Trophoblast cell (in vitro differentiated cells and primary cell): ENCODE data around the gene KAT6B.

Source experiments
- DNase-seq, 2 donors: peaks; one replicate each; pipeline ENCODE4 v3.0.0-alpha.2; 2016
- H2AFZ ChIP-seq: 2 replicates; pipeline ENCODE4 v1.6.1; 2013; ENCODE audit warnings: low read length, moderate library complexity, mild to moderate bottlenecking; ENCODE audit not compliant: insufficient read depth, poor library complexity
- H2AK5ac ChIP-seq: 2 replicates; pipeline ENCODE4 v1.6.1; 2013; ENCODE audit warnings: mild to moderate bottlenecking, low read length
- H2BK120ac ChIP-seq: 2 replicates; pipeline ENCODE4 v1.6.1; 2013; ENCODE audit warnings: low read length, mild to moderate bottlenecking, moderate library complexity; ENCODE audit not compliant: insufficient read depth, poor library complexity
- H2BK12ac ChIP-seq: 2 replicates; pipeline ENCODE4 v1.6.1; 2013; ENCODE audit warnings: mild to moderate bottlenecking, low read length, moderate library complexity
- H2BK5ac ChIP-seq: 2 replicates; pipeline ENCODE4 v1.6.1; 2013; ENCODE audit warnings: low read length, low read depth, moderate library complexity, mild to moderate bottlenecking; ENCODE audit not compliant: poor library complexity
- H3K14ac ChIP-seq: 2 replicates; pipeline ENCODE4 v1.6.1; 2013; ENCODE audit warnings: mild to moderate bottlenecking, low read length
- H3K18ac ChIP-seq: 2 replicates; pipeline ENCODE4 v1.6.1; 2013; ENCODE audit warnings: mild to moderate bottlenecking, low read length
- H3K23ac ChIP-seq: 2 replicates; pipeline ENCODE4 v1.6.1; 2013; ENCODE audit warnings: low read length
- H3K27ac ChIP-seq: 2 replicates; pipeline ENCODE4 v1.5.1; 2013; ENCODE audit warnings: low read depth, mild to moderate bottlenecking, inconsistent platforms, low read length, moderate library complexity
- H3K27me3 ChIP-seq: 2 replicates; pipeline ENCODE4 v1.6.1; 2013; ENCODE audit warnings: inconsistent platforms, mild to moderate bottlenecking, low read length, moderate library complexity; ENCODE audit not compliant: insufficient read depth
- H3K36me3 ChIP-seq, 2 experiments: 1 replicate in 1 of 2; 2 replicates in 1 of 2; pipeline ENCODE4 v1.6.1; 2013; ENCODE audit warnings: low read length in 2 of 2, mild to moderate bottlenecking in 2 of 2, moderate library complexity in 1 of 2; ENCODE audit not compliant: insufficient read depth in 2 of 2, control insufficient read depth in 1 of 2
- H3K4ac ChIP-seq: 2 replicates; pipeline ENCODE4 v1.6.1; 2013; ENCODE audit warnings: low read depth, mild to moderate bottlenecking, low read length, moderate library complexity
- H3K4me1 ChIP-seq, 2 experiments: 1 replicate in 1 of 2; 2 replicates in 1 of 2; pipeline ENCODE4 v1.6.1; 2013; ENCODE audit warnings: low read length in 2 of 2, mild to moderate bottlenecking in 2 of 2, moderate library complexity in 1 of 2; ENCODE audit not compliant: insufficient read depth in 2 of 2, control insufficient read depth in 1 of 2
- H3K4me2 ChIP-seq: 2 replicates; pipeline ENCODE4 v1.6.1; 2013; ENCODE audit warnings: inconsistent platforms, mild to moderate bottlenecking, low read length, moderate library complexity
- H3K4me3 ChIP-seq: 2 replicates; pipeline ENCODE4 v1.5.1; 2013; ENCODE audit warnings: mild to moderate bottlenecking, low read depth, low read length, inconsistent platforms
- H3K79me1 ChIP-seq: one replicate; pipeline ENCODE4 v1.6.1; 2013; ENCODE audit warnings: low read length
- H3K79me2 ChIP-seq: 2 replicates; pipeline ENCODE4 v1.6.1; 2013; ENCODE audit warnings: low read length, mild to moderate bottlenecking; ENCODE audit not compliant: control insufficient read depth, insufficient read depth, poor library complexity
- H3K9ac ChIP-seq: 2 replicates; pipeline ENCODE4 v1.6.1; 2013; ENCODE audit warnings: mild to moderate bottlenecking, low read length
- H3K9me3 ChIP-seq: 2 replicates; pipeline ENCODE4 v1.6.1; 2013; ENCODE audit warnings: low read depth, mild to moderate bottlenecking, control low read depth, inconsistent platforms, low read length; ENCODE audit not compliant: insufficient read depth
- H4K12ac ChIP-seq: 2 replicates; pipeline ENCODE4 v1.6.1; 2013; ENCODE audit warnings: low read depth, mild to moderate bottlenecking, low read length, moderate library complexity
- H4K8ac ChIP-seq: 2 replicates; pipeline ENCODE4 v1.6.1; 2013; ENCODE audit warnings: low read depth, mild to moderate bottlenecking, low read length, moderate library complexity
- H4K91ac ChIP-seq: one replicate; pipeline ENCODE4 v1.6.1; 2013; ENCODE audit warnings: low read depth, mild to moderate bottlenecking, low read length, moderate library complexity
- WGBS: extraction: QIAGEN DNeasy Blood & Tissue Kit; methylation state at CpG from one replicate; pipeline ENCODE4 v1.1.7; 2013; ENCODE audit warnings: missing lambda C conversion rate; ENCODE audit not compliant: insufficient read length, insufficient coverage; ENCODE audit errors: extremely low coverage; 5-methylcytosine and 5-hydroxymethylcytosine counted together

The KAT6B gene

DNA sequence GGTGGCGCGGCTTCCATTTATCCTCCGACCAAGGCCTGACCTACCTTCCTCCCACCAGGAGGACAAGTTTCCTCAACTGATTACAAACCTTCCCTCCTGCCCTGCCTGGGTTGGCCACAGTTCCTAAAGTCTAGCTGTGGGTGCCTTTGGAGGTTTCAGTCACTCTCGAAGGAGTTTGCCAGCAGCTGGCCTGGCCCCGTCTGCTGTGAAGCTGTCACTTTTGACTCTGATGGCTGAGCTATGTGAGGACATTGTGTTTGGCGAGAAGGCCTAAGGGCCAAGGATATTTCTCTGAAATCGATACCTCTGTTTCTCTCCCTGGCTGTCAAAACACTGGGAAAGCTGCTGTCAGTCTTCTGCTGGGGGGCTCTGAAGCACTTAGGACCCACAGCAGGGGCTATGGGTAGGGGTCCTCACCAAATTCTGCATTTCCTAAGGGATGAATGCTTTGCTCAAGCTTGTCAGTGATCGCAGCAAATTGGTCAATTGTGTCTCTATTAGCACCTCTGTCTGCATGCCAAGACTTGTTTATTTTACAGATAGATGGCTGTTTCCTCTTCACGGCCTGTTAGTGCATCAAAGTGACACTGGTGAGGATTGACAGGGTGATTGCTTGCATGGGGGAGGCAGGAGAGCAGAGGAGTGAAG, 253.2 kb downstream of the KAT6B start:
- no peaks in the 10 kb centered on the region for H3K27me3 ChIP-seq
- DNase-seq, result no peak
- H4K8ac ChIP-seq, result no peak overlapping the region
- H3K18ac ChIP-seq, result no peak overlapping the region
- H3K9ac ChIP-seq, result no peak overlapping the region
- peaks cover 1% of the 10 kb centered on the region for H3K9me3 ChIP-seq
- H3K79me1 ChIP-seq, result no peaks in the 10 kb centered on the region
- H4K12ac ChIP-seq, result no peak overlapping the region
- H2AFZ ChIP-seq, result no peak overlapping the region
- no peak overlapping the region for H3K23ac ChIP-seq
- no peaks in the 10 kb centered on the region for H3K36me3 ChIP-seq
- no peaks in the 10 kb centered on the region for H3K4me1 ChIP-seq
- no CpG with 5 or more reads among the region's 9 CpGs for WGBS
- H3K79me2 ChIP-seq, result no peaks in the 10 kb centered on the region
- H3K27ac ChIP-seq, result no peak overlapping the region
- H4K91ac ChIP-seq, result no peak overlapping the region
- no peak overlapping the region for H2BK5ac ChIP-seq
- H2AK5ac ChIP-seq, result no peak overlapping the region
- no peak overlapping the region for H3K4me3 ChIP-seq
- no peak overlapping the region for H3K14ac ChIP-seq
- H3K4me2 ChIP-seq, result no peak overlapping the region
- H2BK120ac ChIP-seq, result no peak overlapping the region
- no peak overlapping the region for H2BK12ac ChIP-seq
- H3K4ac ChIP-seq, result no peak overlapping the region

DNA sequence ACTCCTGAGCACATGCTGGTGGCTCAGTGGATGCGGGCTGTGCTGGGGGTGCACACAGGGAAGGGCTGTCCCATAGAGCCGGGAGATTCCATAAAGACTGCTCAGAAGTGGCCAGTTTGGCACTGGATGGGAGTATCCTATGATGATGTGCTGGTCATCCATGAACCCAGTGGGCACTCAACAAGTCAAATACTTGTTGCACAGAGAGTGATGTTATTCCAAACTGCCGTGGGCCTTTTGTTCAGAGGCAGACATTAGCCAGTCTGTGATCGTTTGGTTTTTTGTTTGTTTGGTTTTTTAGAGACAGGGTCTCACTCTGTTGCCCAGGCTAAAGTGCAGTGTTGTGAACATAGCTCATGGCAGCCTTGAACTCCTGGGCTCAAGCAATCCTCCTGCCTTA, 254.2 kb downstream of the KAT6B start:
- H3K27ac ChIP-seq, result no peak overlapping the region
- no peak overlapping the region for H3K14ac ChIP-seq
- no peak overlapping the region for H3K18ac ChIP-seq
- no peak overlapping the region for H4K12ac ChIP-seq
- H3K79me2 ChIP-seq, result no peaks in the 10 kb centered on the region
- H3K27me3 ChIP-seq, result no peaks in the 10 kb centered on the region
- no peaks in the 10 kb centered on the region for H3K4me1 ChIP-seq
- peaks cover 1% of the 10 kb centered on the region for H3K9me3 ChIP-seq
- H2AK5ac ChIP-seq, result no peak overlapping the region
- H3K9ac ChIP-seq, result no peak overlapping the region
- no CpG with 5 or more reads among the region's 4 CpGs for WGBS
- no peaks in the 10 kb centered on the region for H3K36me3 ChIP-seq
- no peak overlapping the region for H3K23ac ChIP-seq
- no peak overlapping the region for H3K4ac ChIP-seq
- no peak overlapping the region for H2BK120ac ChIP-seq
- no peak overlapping the region for H2AFZ ChIP-seq
- no peak overlapping the region for H3K4me3 ChIP-seq
- H4K8ac ChIP-seq, result no peak overlapping the region
- H3K79me1 ChIP-seq, result no peaks in the 10 kb centered on the region
- DNase-seq, result peak in 1 of 2 donors; percentile 18
- no peak overlapping the region for H4K91ac ChIP-seq
- H2BK5ac ChIP-seq, result no peak overlapping the region
- H3K4me2 ChIP-seq, result no peak overlapping the region
- H2BK12ac ChIP-seq, result no peak overlapping the region

DNA sequence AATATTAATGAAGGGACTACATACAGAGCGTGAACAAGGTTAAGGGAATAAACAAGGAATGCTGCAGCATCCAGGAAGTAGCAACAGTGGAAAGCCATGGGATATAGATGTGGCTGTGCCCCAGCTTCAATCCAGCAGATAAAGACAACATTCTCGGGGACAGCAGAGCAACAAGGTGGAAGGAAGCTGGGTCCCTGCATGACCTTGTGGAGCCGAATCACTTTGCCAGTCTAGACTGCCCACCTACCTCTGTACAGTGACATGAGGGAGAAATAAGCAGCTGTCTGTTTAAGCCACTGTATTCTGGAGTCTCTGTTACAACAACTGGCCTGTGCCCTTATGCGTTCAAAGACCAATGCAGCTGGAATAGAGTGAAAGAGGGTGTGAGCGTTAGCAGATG, 255.0 kb downstream of the KAT6B start:
- Histone ChIP-seq H3K27me3 (no peaks in the 10 kb centered on the region), H3K79me2 (no peaks in the 10 kb centered on the region), H3K36me3 (no peaks in the 10 kb centered on the region), H3K4me2 (no peak overlapping the region), H3K79me1 (no peaks in the 10 kb centered on the region), H4K8ac (no peak overlapping the region), H2AFZ (no peak overlapping the region), H4K91ac (no peak overlapping the region), H3K18ac (no peak overlapping the region), H4K12ac (no peak overlapping the region), H3K14ac (no peak overlapping the region), H3K27ac (no peak overlapping the region), H3K9ac (no peak overlapping the region), H2BK120ac (no peak overlapping the region), H3K4me1 (no peaks in the 10 kb centered on the region), H2BK12ac (no peak overlapping the region), H3K4me3 (no peak overlapping the region), H3K23ac (no peak overlapping the region), H2BK5ac (no peak overlapping the region), H3K9me3 (peaks cover 1% of the 10 kb centered on the region), H3K4ac (no peak overlapping the region), H2AK5ac (no peak overlapping the region)
- WGBS, result no CpG with 5 or more reads among the region's 5 CpGs
- no peak for DNase-seq
